ENCODE data around the gene ANTXR2.

The ANTXR2 gene

DNA sequence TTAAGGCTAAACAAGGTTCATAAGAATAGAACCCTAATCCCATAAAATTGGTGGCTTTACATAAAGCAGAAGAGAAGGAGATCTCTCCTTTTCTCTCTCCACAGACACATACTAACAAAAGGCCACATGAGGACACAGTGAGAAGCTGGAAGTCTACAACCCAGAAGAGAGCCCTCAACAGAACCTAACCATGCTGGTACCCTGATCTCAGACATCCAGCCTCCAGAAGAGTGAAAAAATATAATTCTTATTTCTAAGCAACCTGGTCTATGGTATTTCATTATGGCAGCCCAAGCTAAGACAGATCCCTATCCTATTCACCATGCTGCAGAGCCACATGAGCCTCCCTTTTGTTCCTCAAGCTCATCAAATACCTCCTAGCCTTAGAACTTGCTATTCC is 195.5 kb downstream of the ANTXR2 start:
- no peaks in the 10 kb centered on the region for H3K4me1 ChIP-seq
- H2AFZ ChIP-seq, result no peak overlapping the region
- no peaks in the 10 kb centered on the region for H3K36me3 ChIP-seq (ENCODE audit: control insufficient read depth, insufficient read depth, low read length)
- H3K27ac ChIP-seq, result no peak overlapping the region
- H3K4me2 ChIP-seq (ENCODE audit: low read length), result no peak overlapping the region
- no peak overlapping the region for H3K4me3 ChIP-seq (ENCODE audit: low read depth, low read length)
- H3K9me3 ChIP-seq (ENCODE audit: control insufficient read depth, low read length), result no peaks in the 10 kb centered on the region
- no peaks in the 10 kb centered on the region for H3K27me3 ChIP-seq (ENCODE audit: control insufficient read depth, insufficient read depth, low read length)
- no peaks in the 10 kb centered on the region for H3K79me2 ChIP-seq
- no peak overlapping the region for H3K9ac ChIP-seq
- TF ChIP-seq, protein P1, sequence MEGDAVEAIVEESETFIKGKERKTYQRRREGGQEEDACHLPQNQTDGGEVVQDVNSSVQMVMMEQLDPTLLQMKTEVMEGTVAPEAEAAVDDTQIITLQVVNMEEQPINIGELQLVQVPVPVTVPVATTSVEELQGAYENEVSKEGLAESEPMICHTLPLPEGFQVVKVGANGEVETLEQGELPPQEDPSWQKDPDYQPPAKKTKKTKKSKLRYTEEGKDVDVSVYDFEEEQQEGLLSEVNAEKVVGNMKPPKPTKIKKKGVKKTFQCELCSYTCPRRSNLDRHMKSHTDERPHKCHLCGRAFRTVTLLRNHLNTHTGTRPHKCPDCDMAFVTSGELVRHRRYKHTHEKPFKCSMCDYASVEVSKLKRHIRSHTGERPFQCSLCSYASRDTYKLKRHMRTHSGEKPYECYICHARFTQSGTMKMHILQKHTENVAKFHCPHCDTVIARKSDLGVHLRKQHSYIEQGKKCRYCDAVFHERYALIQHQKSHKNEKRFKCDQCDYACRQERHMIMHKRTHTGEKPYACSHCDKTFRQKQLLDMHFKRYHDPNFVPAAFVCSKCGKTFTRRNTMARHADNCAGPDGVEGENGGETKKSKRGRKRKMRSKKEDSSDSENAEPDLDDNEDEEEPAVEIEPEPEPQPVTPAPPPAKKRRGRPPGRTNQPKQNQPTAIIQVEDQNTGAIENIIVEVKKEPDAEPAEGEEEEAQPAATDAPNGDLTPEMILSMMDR (IDR thresholded peaks at IDR 0.05), result no peak

DNA sequence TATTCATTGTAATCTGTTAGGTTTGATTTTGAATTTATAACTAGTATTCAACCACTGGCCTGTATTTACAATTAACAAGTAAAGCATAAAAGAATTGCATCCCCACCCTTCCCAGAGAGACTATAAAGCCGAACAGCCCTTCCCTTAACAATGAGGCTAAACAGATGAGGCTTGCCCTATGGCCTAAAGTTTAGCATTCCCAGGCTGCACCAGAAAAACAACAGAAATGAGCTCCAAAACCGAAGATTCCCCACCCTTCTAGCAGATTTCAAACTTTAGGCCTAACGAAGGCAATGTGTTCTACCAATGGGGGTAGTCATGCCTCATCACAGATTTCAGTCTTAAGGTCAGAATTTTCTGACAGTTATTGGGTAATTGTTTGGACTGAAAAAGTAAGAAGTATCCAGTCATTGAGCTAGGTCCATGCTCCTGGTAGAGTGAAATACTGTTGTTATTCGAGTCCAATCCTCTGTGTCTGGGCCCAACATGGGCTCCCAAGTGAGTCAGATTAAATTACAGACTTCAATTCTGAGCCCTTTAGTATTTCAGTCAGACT is 197.6 kb downstream of the ANTXR2 start:
- no peaks in the 10 kb centered on the region for H3K4me1 ChIP-seq
- TF ChIP-seq, protein P1 (IDR thresholded peaks at IDR 0.05), result no peak
- no peaks in the 10 kb centered on the region for H3K79me2 ChIP-seq
- no peak overlapping the region for H3K4me3 ChIP-seq (ENCODE audit: low read depth, low read length)
- H2AFZ ChIP-seq, result no peak overlapping the region
- no peak overlapping the region for H3K9ac ChIP-seq
- H3K4me2 ChIP-seq (ENCODE audit: low read length), result no peak overlapping the region
- no peaks in the 10 kb centered on the region for H3K36me3 ChIP-seq (ENCODE audit: control insufficient read depth, insufficient read depth, low read length)
- no peak overlapping the region for H3K27ac ChIP-seq
- no peaks in the 10 kb centered on the region for H3K9me3 ChIP-seq (ENCODE audit: control insufficient read depth, low read length)
- H3K27me3 ChIP-seq (ENCODE audit: control insufficient read depth, insufficient read depth, low read length), result no peaks in the 10 kb centered on the region

DNA sequence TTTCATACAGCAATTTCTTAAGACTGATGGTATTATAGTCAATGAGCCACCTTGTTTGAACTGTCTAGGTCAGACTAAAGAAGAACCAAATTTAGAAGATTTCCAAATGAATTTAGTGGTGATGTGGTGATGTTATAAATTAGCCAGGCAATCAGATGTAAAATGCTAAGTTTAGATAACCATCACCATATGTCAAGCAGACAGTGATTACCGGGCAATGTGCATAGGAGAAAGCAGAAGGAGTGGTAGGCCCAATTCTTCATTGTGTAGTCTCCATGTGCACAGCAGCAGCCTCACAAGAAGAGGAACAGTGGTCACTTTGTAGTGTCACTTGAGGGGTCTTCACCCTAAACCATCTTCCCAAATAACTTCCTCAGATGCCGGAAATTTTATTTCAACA is 198.8 kb downstream of the ANTXR2 start:
- H3K27ac ChIP-seq, result no peak overlapping the region
- no peak overlapping the region for H3K4me3 ChIP-seq (ENCODE audit: low read depth, low read length)
- H3K4me1 ChIP-seq, result no peaks in the 10 kb centered on the region
- H3K36me3 ChIP-seq (ENCODE audit: control insufficient read depth, insufficient read depth, low read length), result no peaks in the 10 kb centered on the region
- H3K79me2 ChIP-seq, result no peaks in the 10 kb centered on the region
- no peak overlapping the region for H3K4me2 ChIP-seq (ENCODE audit: low read length)
- H3K9me3 ChIP-seq (ENCODE audit: control insufficient read depth, low read length), result no peaks in the 10 kb centered on the region
- TF ChIP-seq, protein P1 (IDR thresholded peaks at IDR 0.05), result no peak
- no peak overlapping the region for H3K9ac ChIP-seq
- no peaks in the 10 kb centered on the region for H3K27me3 ChIP-seq (ENCODE audit: control insufficient read depth, insufficient read depth, low read length)
- H2AFZ ChIP-seq, result no peak overlapping the region

DNA sequence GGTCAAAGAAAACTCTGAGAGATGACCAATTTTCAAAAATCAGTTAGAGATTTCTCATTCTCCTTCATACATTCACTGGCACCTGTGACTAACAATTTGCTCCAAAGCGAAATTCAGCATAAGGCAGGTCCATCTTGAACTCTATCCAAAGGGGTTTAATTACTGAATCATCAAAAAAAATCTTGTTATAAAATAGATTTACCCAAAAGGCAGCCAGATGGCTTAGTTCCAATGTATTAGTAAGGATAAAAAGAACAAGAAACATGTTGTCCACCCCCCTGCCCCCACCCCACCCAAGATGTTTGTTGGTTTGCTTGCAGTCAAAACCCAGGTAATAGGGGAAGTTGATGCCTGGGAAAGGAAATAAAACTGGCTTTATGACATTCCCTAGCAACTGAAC is 200.3 kb downstream of the ANTXR2 start:
- Histone ChIP-seq H3K27ac (no peak overlapping the region), H3K4me2 (ENCODE audit: low read length) (no peak overlapping the region), H3K27me3 (ENCODE audit: control insufficient read depth, insufficient read depth, low read length) (no peaks in the 10 kb centered on the region), H3K79me2 (no peaks in the 10 kb centered on the region), H3K9me3 (ENCODE audit: control insufficient read depth, low read length) (no peaks in the 10 kb centered on the region), H2AFZ (no peak overlapping the region), H3K36me3 (ENCODE audit: control insufficient read depth, insufficient read depth, low read length) (no peaks in the 10 kb centered on the region), H3K4me1 (no peaks in the 10 kb centered on the region), H3K9ac (no peak overlapping the region), H3K4me3 (ENCODE audit: low read depth, low read length) (no peak overlapping the region)
- TF ChIP-seq, protein P1 (IDR thresholded peaks at IDR 0.05), result no peak

DNA sequence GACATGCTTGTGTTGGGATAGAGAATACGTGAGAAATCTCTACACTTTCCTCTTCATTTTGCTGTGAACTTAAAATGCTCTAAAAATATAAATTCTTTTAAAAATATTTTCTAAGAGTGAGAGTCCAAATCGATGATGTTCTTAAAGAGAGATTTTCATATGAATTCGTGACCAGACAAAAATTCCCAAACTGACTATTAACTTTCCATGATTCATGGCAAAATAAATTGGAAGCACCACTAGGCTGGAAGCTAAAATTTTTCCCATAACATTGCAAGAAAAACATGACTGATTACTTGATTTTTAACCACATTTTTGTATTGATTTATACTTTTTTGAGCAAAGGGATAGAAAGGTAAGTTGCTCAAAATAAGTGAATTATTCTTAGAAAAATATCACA is 201.1 kb downstream of the ANTXR2 start:
- Histone ChIP-seq H3K9ac (no peak overlapping the region), H3K9me3 (ENCODE audit: control insufficient read depth, low read length) (no peaks in the 10 kb centered on the region), H3K36me3 (ENCODE audit: control insufficient read depth, insufficient read depth, low read length) (no peaks in the 10 kb centered on the region), H3K4me3 (ENCODE audit: low read depth, low read length) (no peak overlapping the region), H3K27me3 (ENCODE audit: control insufficient read depth, insufficient read depth, low read length) (no peaks in the 10 kb centered on the region), H3K4me2 (ENCODE audit: low read length) (no peak overlapping the region), H3K4me1 (no peaks in the 10 kb centered on the region), H3K27ac (no peak overlapping the region), H3K79me2 (no peaks in the 10 kb centered on the region), H2AFZ (no peak overlapping the region)
- TF ChIP-seq, protein P1 (IDR thresholded peaks at IDR 0.05), result no peak

Measured in parathyroid adenoma (tissue), 2 donors.